ENCODE results near the gene IREB2. TPM values are rescaled to one million over a fixed set of nuclear protein-coding genes. Genes with fewer than 3 reads are reported as not detected.

IREB2 gene
- polyA plus RNA-seq, 3 donors, result 59.7 to 68.9 (median 64.6) TPM

GRCh38 chr15:78540141-78540870 lies 102.3 kb downstream of the IREB2 start, which contains the start of gene PSMA4:
Gene PSMA4, plus strand, starts transcription at chr15:78540444. Its CDS starts 1,484 bp downstream, at chr15:78541928.
- DNase-seq (ENCODE audit: low read depth in 3 of 3, low spot score in 2 of 3), result peak; percentile 82 to 87 (median 85)

- DNase-seq (ENCODE audit: low read depth in 3 of 3, low spot score in 2 of 3), result peak in 1 of 3 donors; percentile 16
These were observed 103.1 kb downstream of the IREB2 start for GRCh38 chr15:78540871-78541743.

GRCh38 chr15:78541744-78542034 lies 103.7 kb downstream of the IREB2 start:
- no peak for DNase-seq (ENCODE audit: low read depth in 3 of 3, low spot score in 2 of 3)

DNA sequence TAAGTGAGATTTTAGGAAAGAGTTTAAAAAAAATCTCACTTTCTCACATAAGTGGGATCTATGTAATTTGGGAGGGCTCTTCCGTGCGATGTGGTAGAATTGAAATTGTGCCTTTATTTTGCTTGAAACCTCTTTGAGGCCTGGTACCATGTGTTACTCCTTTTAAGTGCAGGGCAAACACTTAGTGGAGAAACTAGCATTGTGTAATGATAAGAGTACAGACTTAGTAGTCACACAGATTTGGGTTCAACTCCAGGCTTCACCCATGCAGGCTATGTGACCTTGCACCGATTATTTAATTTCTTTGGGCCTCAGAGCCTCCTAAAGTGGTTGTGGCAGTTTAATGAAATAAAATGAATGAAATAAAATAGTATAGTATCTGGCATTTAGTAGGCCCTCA lies 104.6 kb downstream of the IREB2 start:
- DNase-seq (ENCODE audit: low read depth in 3 of 3, low spot score in 2 of 3), result no peak

- no peak for DNase-seq (ENCODE audit: low read depth in 3 of 3, low spot score in 2 of 3)
These were observed 112.2 kb downstream of the IREB2 start for GRCh38 chr15:78550194-78550593.

GRCh38 chr15:78550815-78551214 lies 112.8 kb downstream of the IREB2 start:
- no peak for DNase-seq (ENCODE audit: low read depth in 3 of 3, low spot score in 2 of 3)

Other genes starting within 250 kb of the IREB2 start
- 1 to 10 TPM in 1 of 3 donors, under 1 TPM in 2; 0.34 to 1.1 (median 0.74) TPM for gene ACSBG1, start 203.7 kb upstream of the IREB2 start, polyA plus RNA-seq (ENCODE audit: insufficient read length in 3 of 3)
- 10 to 100 TPM; 20.2 to 23.3 (median 21.9) TPM for gene DNAJA4, start 173.7 kb upstream of the IREB2 start, polyA plus RNA-seq (ENCODE audit: insufficient read length in 3 of 3)
- gene SKIC8, start 138.6 kb upstream of the IREB2 start, polyA plus RNA-seq (ENCODE audit: insufficient read length in 3 of 3), result 100 to 1,000 TPM; 109 to 121 (median 118) TPM
- gene CRABP1, start 97.9 kb upstream of the IREB2 start, polyA plus RNA-seq (ENCODE audit: insufficient read length in 3 of 3), result 10 to 100 TPM; 52.7 to 55.2 (median 53.8) TPM
- gene HYKK, start 69.4 kb downstream of the IREB2 start, polyA plus RNA-seq (ENCODE audit: insufficient read length in 3 of 3), result 10 to 100 TPM in 1 of 3 donors, 1 to 10 TPM in 2; 7.3 to 10.8 (median 8.7) TPM
- gene PSMA4, start 102.2 kb downstream of the IREB2 start, polyA plus RNA-seq (ENCODE audit: insufficient read length in 3 of 3), result 100 to 1,000 TPM; 291 to 313 (median 308) TPM
- gene CHRNA5, start 127.3 kb downstream of the IREB2 start, polyA plus RNA-seq (ENCODE audit: insufficient read length in 3 of 3), result 10 to 100 TPM in 2 of 3 donors, 1 to 10 TPM in 1; 6.3 to 10.2 (median 10.0) TPM
- 1 to 10 TPM in 2 of 3 donors, under 1 TPM in 1; 0.76 to 1.3 (median 1.1) TPM for gene CHRNA3, start 182.8 kb downstream of the IREB2 start, polyA plus RNA-seq (ENCODE audit: insufficient read length in 3 of 3)
- gene CHRNB4, start 203.0 kb downstream of the IREB2 start, polyA plus RNA-seq (ENCODE audit: insufficient read length in 3 of 3), result 1 to 10 TPM; 2.9 to 3.6 (median 3.1) TPM